Measurements from ENCODE around the gene GBP5. TPM values are rescaled to one million over a fixed set of nuclear protein-coding genes. Genes with fewer than 3 reads are reported as not detected.
"Not testable (repeated sequence)": the region's sequence is repeated elsewhere in the genome, so short reads cannot be mapped to it uniquely, and the experiment has no call there.

The GBP5 gene
- total RNA-seq, 2 donors from 2014 or later = 1.6 TPM

DNA sequence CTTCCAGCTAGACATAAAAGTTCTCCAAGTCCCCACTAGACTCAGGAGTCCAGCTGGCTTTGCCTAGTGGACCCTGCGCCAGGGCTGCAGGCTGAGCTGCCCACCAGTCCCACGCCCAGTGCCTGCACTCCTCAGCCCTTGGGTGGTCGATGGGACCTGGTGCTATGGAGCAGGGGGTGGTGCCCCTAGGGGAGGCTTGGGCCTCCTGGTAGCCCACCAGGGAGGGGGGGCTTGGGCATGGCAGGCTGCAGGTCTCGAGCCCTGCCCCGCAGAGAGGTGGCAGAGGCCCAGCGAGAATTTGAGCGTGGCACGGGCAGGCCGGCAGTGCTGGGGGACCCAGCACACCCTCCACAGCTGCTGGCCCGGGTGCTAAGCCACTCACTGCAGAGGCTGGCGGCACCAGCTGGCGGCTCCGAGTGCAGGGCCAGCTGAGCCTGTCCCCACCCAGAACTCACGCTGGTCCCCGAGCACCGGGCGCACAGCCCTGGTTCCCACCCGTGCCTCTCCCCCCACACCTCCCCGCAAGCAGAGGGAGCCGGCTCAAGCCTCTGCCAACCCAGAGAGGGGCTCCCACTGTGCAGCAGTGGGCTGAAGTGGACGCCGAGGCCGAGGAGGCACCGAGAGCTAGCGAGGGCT is 30.2 kb upstream of the GBP5 start:
- intact Hi-C loops (cut with DNase I) = no loop called here
- ATAC-seq (no peak), DNase-seq (no peak)
- 91 to 96% methylated on average over 5 to 24 of the region's 25 CpGs for WGBS, 2 donors
- Histone ChIP-seq H3K9me3 (no peaks in the 10 kb centered on the region), H3K27me3 (no peaks in the 10 kb centered on the region), H3K36me3 (replicated peaks in 1 of 2; ENCODE audit: insufficient read depth in 1 of 2, low read depth in 2 of 2) (no peaks in the 10 kb centered on the region), H3K4me1 (no peaks in the 10 kb centered on the region), H3K4me3 (no peak overlapping the region), H3K27ac (no peak overlapping the region)
- no peak for TF ChIP-seq POLR2A (IDR thresholded peaks at IDR 0.05)
- TF ChIP-seq, protein P1, sequence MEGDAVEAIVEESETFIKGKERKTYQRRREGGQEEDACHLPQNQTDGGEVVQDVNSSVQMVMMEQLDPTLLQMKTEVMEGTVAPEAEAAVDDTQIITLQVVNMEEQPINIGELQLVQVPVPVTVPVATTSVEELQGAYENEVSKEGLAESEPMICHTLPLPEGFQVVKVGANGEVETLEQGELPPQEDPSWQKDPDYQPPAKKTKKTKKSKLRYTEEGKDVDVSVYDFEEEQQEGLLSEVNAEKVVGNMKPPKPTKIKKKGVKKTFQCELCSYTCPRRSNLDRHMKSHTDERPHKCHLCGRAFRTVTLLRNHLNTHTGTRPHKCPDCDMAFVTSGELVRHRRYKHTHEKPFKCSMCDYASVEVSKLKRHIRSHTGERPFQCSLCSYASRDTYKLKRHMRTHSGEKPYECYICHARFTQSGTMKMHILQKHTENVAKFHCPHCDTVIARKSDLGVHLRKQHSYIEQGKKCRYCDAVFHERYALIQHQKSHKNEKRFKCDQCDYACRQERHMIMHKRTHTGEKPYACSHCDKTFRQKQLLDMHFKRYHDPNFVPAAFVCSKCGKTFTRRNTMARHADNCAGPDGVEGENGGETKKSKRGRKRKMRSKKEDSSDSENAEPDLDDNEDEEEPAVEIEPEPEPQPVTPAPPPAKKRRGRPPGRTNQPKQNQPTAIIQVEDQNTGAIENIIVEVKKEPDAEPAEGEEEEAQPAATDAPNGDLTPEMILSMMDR (IDR thresholded peaks at IDR 0.05) = no peak

DNA sequence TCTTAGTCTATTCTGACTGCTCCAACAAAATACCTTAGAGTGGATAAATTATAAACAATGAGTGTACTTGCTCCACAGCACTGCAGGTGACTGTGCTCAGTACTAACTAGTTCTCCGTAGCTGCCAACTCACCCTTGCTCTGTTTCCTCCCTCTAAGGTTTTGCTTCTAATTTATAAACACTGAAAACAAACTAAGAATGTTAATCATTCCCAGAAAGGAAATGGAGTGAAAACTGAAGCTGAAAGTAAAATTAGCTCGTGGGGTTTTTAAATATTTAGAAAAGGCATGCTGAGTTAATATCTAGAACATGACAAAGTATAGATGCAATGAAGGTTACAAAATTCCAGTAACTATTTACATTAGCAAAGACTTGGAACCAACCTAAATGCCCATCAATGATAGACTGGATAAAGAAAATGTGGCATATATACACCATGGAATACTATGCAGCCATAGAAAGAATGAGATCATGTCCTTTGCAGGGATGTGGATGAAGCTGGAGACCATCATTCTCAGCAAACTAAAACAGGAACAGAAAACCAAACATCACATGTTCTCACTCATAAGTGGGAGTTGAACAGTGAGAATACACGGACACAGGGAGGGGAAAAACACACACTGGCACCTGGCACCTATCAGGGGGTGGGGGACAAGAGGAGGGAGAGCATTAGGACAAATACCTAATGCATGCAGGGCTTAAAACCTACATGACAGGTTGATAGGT is 27.2 kb upstream of the GBP5 start:
- 39 to 45% methylated on average over 3 of the region's 3 CpGs for WGBS, 2 donors
- DNase-seq; H3K9me3 ChIP-seq; H3K4me1 ChIP-seq; H3K27me3 ChIP-seq; intact Hi-C loops (cut with DNase I); H3K4me3 ChIP-seq; H3K36me3 ChIP-seq (replicated peaks in 1 of 2; ENCODE audit: insufficient read depth in 1 of 2, low read depth in 2 of 2); ATAC-seq; H3K27ac ChIP-seq: not testable (repeated sequence)

DNA sequence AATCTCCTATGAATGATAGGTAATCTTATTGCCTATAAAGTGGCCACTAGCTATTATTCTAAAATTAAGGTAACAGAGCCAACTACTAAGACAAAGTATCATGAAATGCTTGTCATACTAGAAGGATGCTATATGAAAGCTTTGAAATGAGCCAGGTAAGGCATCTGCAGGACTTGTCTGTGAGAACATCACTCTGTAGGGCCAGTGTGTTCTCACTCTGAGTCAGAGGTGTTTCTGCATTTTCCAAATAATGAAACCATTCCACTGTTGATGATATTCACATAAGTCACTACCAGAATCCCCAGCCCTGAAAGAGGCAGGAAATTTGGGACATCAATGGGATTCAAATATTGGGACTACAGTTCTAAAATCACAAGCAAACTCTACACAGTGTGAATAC is 25.8 kb upstream of the GBP5 start:
- Histone ChIP-seq H3K9me3 (no peaks in the 10 kb centered on the region), H3K27me3 (no peaks in the 10 kb centered on the region), H3K27ac (no peak overlapping the region), H3K4me1 (no peaks in the 10 kb centered on the region), H3K4me3 (no peak overlapping the region), H3K36me3 (replicated peaks in 1 of 2; ENCODE audit: insufficient read depth in 1 of 2, low read depth in 2 of 2) (no peaks in the 10 kb centered on the region)
- TF ChIP-seq, protein P1 (IDR thresholded peaks at IDR 0.05) = no peak
- no peak for TF ChIP-seq POLR2A (IDR thresholded peaks at IDR 0.05)
- intact Hi-C loops (cut with DNase I) = no loop called here
- ATAC-seq (no peak), DNase-seq (no peak)

DNA sequence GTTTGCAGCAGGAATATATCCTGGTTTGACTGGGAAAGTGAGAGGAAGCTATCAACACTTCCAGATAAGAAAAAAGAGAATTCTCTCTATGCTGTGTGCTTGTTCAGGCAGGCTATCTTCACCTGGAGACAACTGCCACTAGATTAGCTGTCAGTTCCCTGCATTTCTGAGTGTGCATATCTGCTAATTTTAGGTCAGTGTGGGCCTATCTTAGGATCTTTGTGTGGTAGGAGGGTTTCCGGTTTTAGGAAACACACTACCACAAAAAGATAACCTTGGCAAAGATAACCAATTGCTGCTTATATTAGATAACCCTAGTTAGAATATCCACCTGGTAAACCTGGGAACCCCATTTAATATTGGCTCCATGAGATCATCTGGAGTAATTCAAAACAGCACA is 22.5 kb upstream of the GBP5 start:
- no peaks in the 10 kb centered on the region for H3K27me3 ChIP-seq
- no peak for ATAC-seq
- H3K4me3 ChIP-seq = no peak overlapping the region
- H3K36me3 ChIP-seq (replicated peaks in 1 of 2; ENCODE audit: insufficient read depth in 1 of 2, low read depth in 2 of 2) = no peaks in the 10 kb centered on the region
- no peak for DNase-seq
- TF ChIP-seq, protein P1 (IDR thresholded peaks at IDR 0.05) = no peak
- no peak for TF ChIP-seq POLR2A (IDR thresholded peaks at IDR 0.05)
- H3K27ac ChIP-seq = no peak overlapping the region
- H3K9me3 ChIP-seq = no peaks in the 10 kb centered on the region
- WGBS, 2 donors = 23 to 41% methylated on average over 1 of the region's 1 CpG
- intact Hi-C loops (cut with DNase I) = no loop called here
- no peaks in the 10 kb centered on the region for H3K4me1 ChIP-seq

DNA sequence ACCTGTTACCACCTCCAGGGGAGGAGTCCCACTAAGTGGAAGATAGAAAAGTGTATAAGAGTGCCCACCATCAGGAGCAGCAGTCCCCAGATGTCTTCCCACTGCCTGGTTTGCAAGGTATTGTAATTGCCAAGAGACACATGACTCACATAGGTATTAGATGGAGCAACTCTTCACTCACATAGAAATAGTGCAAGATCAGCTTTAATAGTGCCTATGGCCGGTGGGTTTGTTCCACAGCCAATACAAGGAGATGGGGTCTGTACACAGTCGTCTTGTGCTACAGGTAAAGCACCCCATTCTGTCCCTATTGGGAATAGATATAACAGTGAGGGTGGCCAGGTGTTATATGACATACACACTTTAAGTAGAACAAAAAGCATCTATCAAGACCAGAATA is 18.6 kb upstream of the GBP5 start:
- intact Hi-C loops (cut with DNase I) = no loop called here
- no peak for ATAC-seq
- WGBS, 2 donors = 72 to 84% methylated on average over 2 of the region's 2 CpGs

More for the DNA sequence above, 18.6 kb upstream of the GBP5 start:
- Histone ChIP-seq H3K4me1 (no peaks in the 10 kb centered on the region), H3K36me3 (replicated peaks in 1 of 2; ENCODE audit: insufficient read depth in 1 of 2, low read depth in 2 of 2) (no peaks in the 10 kb centered on the region), H3K4me3 (no peak overlapping the region), H3K27ac (no peak overlapping the region), H3K27me3 (no peaks in the 10 kb centered on the region), H3K9me3 (no peaks in the 10 kb centered on the region)
- no peak for DNase-seq
- TF ChIP-seq POLR2A (IDR thresholded peaks at IDR 0.05) = no peak
- TF ChIP-seq, protein P1 (IDR thresholded peaks at IDR 0.05) = no peak

Data from body of pancreas (tissue), 4 donors.